ENCODE measurements around the gene REM1.
A peak's percentile ranks its signal among the peaks of the same experiment; 100 is the strongest.

The REM1 gene

DNA sequence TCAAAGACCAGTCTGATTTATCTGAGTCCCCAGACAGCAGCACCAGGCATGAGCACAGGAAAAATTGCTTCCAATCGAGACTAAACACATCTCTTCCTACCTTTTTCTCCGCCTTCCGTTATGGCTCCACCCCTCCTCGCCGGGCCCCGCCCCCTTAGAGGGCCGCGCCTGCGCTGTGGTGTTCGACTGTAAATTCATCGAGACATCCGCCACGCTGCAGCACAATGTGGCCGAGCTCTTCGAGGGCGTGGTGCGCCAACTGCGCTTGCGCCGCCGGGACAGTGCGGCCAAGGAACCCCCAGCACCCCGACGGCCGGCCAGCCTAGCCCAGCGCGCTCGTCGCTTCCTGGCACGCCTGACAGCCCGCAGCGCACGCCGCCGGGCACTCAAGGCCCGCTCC, 8.9 kb downstream of the REM1 start:
- no peak for ATAC-seq
- TF ChIP-seq ZNF70 (CRISPR knock-in tag; IDR thresholded peaks at IDR 0.05), result no peak
- TF ChIP-seq, protein P1, sequence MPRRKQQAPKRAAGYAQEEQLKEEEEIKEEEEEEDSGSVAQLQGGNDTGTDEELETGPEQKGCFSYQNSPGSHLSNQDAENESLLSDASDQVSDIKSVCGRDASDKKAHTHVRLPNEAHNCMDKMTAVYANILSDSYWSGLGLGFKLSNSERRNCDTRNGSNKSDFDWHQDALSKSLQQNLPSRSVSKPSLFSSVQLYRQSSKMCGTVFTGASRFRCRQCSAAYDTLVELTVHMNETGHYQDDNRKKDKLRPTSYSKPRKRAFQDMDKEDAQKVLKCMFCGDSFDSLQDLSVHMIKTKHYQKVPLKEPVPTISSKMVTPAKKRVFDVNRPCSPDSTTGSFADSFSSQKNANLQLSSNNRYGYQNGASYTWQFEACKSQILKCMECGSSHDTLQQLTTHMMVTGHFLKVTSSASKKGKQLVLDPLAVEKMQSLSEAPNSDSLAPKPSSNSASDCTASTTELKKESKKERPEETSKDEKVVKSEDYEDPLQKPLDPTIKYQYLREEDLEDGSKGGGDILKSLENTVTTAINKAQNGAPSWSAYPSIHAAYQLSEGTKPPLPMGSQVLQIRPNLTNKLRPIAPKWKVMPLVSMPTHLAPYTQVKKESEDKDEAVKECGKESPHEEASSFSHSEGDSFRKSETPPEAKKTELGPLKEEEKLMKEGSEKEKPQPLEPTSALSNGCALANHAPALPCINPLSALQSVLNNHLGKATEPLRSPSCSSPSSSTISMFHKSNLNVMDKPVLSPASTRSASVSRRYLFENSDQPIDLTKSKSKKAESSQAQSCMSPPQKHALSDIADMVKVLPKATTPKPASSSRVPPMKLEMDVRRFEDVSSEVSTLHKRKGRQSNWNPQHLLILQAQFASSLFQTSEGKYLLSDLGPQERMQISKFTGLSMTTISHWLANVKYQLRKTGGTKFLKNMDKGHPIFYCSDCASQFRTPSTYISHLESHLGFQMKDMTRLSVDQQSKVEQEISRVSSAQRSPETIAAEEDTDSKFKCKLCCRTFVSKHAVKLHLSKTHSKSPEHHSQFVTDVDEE (CRISPR knock-in tag; IDR thresholded peaks at IDR 0.05), result no peak

DNA sequence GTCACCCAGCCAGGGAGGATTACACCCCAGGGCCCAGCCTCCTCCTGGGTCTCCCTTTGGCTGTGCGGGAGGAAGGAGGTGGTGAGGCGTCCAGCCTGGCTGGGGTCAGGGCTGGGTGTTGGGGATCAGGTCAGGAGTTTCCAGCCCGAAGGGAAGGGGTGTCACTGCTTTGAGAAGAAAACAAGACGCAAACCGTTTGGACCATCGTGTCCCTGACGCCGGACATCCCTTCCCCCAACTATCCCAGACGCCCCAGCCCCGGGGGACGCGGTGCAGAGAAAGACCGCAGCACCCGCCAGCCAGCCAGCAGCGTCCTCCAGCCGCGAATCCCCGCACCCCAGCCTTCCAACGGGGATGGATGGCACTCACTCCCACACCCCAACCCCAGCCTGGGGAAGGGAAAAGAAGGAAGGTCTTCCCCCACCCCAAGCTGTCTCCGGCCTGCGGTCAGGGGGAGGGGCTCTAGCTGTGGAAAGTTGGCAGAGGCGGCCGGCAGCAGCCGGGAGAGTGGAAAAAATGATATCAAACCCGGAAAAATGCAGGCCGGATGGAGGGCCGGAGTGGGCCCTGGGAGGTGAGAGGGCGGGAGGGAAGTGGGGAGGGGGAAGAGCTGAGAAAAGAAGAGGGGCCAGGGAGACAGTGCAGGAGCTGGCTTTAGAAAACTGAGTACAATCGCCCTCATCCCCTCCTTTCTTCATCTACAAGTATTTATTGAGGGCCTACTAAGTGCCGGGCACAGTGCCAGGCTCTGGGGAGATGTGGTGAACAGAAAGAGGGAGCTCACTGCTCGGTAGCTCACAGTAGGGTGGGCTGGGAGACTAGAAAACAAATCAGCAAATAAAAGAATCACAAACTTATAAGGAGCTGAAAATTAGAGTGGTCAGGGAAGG, 10.6 kb downstream of the REM1 start:
- TF ChIP-seq ZNF8 (CRISPR knock-in tag; IDR thresholded peaks at IDR 0.05) (no peak), ARNTL (CRISPR knock-in tag; IDR thresholded peaks at IDR 0.05; ENCODE audit: borderline replicate concordance, low read depth) (no peak), ZC3H10 (CRISPR knock-in tag; IDR thresholded peaks at IDR 0.05) (no peak), TOX (CRISPR knock-in tag; IDR thresholded peaks at IDR 0.05; ENCODE audit: borderline replicate concordance) (no peak), ZNF565 (CRISPR knock-in tag; conservative IDR thresholded peaks at IDR 0.05; ENCODE audit: low read depth) (no peak), OSR1 (CRISPR knock-in tag; IDR thresholded peaks at IDR 0.05) (no peak), RARB (CRISPR knock-in tag; IDR thresholded peaks at IDR 0.05) (no peak), PPARA (CRISPR knock-in tag; IDR thresholded peaks at IDR 0.05; ENCODE audit: borderline replicate concordance) (no peak), TCF4 (CRISPR knock-in tag; IDR thresholded peaks at IDR 0.05; ENCODE audit: borderline replicate concordance) (no peak), ISL1 (CRISPR knock-in tag; IDR thresholded peaks at IDR 0.05) (no peak), CSDC2 (CRISPR knock-in tag; IDR thresholded peaks at IDR 0.05) (no peak), ESRRG (CRISPR knock-in tag; IDR thresholded peaks at IDR 0.05) (no peak), ZFP3 (CRISPR knock-in tag; IDR thresholded peaks at IDR 0.05) (no peak)
- TF ChIP-seq, protein P2, sequence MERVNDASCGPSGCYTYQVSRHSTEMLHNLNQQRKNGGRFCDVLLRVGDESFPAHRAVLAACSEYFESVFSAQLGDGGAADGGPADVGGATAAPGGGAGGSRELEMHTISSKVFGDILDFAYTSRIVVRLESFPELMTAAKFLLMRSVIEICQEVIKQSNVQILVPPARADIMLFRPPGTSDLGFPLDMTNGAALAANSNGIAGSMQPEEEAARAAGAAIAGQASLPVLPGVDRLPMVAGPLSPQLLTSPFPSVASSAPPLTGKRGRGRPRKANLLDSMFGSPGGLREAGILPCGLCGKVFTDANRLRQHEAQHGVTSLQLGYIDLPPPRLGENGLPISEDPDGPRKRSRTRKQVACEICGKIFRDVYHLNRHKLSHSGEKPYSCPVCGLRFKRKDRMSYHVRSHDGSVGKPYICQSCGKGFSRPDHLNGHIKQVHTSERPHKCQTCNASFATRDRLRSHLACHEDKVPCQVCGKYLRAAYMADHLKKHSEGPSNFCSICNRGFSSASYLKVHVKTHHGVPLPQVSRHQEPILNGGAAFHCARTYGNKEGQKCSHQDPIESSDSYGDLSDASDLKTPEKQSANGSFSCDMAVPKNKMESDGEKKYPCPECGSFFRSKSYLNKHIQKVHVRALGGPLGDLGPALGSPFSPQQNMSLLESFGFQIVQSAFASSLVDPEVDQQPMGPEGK (CRISPR knock-in tag; IDR thresholded peaks at IDR 0.05; ENCODE audit: borderline replicate concordance), result no peak
- TF ChIP-seq, protein P1 (CRISPR knock-in tag; IDR thresholded peaks at IDR 0.05), result no peak
- TF ChIP-seq, protein P3, sequence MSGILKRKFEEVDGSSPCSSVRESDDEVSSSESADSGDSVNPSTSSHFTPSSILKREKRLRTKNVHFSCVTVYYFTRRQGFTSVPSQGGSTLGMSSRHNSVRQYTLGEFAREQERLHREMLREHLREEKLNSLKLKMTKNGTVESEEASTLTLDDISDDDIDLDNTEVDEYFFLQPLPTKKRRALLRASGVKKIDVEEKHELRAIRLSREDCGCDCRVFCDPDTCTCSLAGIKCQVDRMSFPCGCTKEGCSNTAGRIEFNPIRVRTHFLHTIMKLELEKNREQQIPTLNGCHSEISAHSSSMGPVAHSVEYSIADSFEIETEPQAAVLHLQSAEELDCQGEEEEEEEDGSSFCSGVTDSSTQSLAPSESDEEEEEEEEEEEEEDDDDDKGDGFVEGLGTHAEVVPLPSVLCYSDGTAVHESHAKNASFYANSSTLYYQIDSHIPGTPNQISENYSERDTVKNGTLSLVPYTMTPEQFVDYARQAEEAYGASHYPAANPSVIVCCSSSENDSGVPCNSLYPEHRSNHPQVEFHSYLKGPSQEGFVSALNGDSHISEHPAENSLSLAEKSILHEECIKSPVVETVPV (CRISPR knock-in tag; IDR thresholded peaks at IDR 0.05), result no peak

DNA sequence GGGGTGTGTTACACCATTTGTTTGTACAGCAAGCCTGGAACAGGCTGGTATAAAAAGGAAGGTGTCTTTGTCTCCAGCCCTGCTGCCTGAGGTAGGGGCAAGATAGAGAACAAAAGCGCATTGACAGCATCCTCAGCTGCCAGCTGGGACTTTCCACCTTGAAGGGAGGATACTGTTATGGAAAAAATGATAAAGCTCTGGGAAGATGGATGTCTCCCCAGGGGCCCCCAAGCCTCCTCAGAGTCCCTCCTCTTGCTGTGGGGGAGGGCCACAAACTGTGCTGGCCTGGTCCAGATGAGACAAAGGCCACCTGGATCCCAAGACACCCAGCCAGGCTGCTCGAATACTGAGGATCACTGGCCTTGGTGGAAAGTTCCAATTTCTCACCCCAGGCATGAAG, 13.0 kb downstream of the REM1 start:
- no peak for TF ChIP-seq ZNF565 (CRISPR knock-in tag; conservative IDR thresholded peaks at IDR 0.05; ENCODE audit: low read depth)
- no peak for TF ChIP-seq ZFP3 (CRISPR knock-in tag; IDR thresholded peaks at IDR 0.05)
- no peak for TF ChIP-seq ARNTL (CRISPR knock-in tag; IDR thresholded peaks at IDR 0.05; ENCODE audit: borderline replicate concordance, low read depth)
- TF ChIP-seq, protein P4, sequence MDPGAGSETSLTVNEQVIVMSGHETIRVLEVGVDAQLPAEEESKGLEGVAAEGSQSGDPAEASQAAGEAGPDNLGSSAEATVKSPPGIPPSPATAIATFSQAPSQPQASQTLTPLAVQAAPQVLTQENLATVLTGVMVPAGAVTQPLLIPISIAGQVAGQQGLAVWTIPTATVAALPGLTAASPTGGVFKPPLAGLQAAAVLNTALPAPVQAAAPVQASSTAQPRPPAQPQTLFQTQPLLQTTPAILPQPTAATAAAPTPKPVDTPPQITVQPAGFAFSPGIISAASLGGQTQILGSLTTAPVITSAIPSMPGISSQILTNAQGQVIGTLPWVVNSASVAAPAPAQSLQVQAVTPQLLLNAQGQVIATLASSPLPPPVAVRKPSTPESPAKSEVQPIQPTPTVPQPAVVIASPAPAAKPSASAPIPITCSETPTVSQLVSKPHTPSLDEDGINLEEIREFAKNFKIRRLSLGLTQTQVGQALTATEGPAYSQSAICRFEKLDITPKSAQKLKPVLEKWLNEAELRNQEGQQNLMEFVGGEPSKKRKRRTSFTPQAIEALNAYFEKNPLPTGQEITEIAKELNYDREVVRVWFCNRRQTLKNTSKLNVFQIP (CRISPR knock-in tag; IDR thresholded peaks at IDR 0.05; ENCODE audit: borderline replicate concordance, low read depth), result no peak
- no peak for ATAC-seq

More for the DNA sequence above, 10.6 kb downstream of the REM1 start:
- ATAC-seq, result peak; percentile 90
